ENCODE results near the gene UGGT1.

Gene UGGT1

GRCh38 chr2:128057334-128057733, 33.7 kb upstream of the UGGT1 start:
- ChIA-PET POLR2A (ENCODE audit: low non-redundant PET) (no interaction called here), CTCF (no interaction called here)
- DNase-seq (ENCODE audit: low spot score): no peak
- TF ChIP-seq CTCF (conservative IDR thresholded peaks at IDR 0.05; ENCODE audit: low read depth): no peak
- no peak overlapping the region for H3K27ac ChIP-seq

- no peak overlapping the region for H3K27ac ChIP-seq
- POLR2A ChIA-PET (ENCODE audit: low non-redundant PET): no interaction called here
- CTCF ChIA-PET: no interaction called here
- DNase-seq (ENCODE audit: low spot score): no peak
- no peak for TF ChIP-seq CTCF (conservative IDR thresholded peaks at IDR 0.05; ENCODE audit: low read depth)
Observed at GRCh38 chr2:128058114-128058513, 32.9 kb upstream of the UGGT1 start.

GRCh38 chr2:128062571-128062970, 28.4 kb upstream of the UGGT1 start:
- no peak for TF ChIP-seq CTCF (conservative IDR thresholded peaks at IDR 0.05; ENCODE audit: low read depth)
- POLR2A ChIA-PET (ENCODE audit: low non-redundant PET): no interaction called here
- DNase-seq (ENCODE audit: low spot score): no peak
- no peak overlapping the region for H3K27ac ChIP-seq
- CTCF ChIA-PET: interaction anchor here (0.6 to 2.0 kb wide), 3 partner anchors 9 to 244 kb away, joined by 5 to 13 read pairs (median 10); no protein-coding TSS in a partner anchor

- no peak for TF ChIP-seq CTCF (conservative IDR thresholded peaks at IDR 0.05; ENCODE audit: low read depth)
- CTCF ChIA-PET: interaction anchor here (0.6 to 1.5 kb wide), 2 partner anchors 16 to 29 kb away, joined by 3 to 4 read pairs; no protein-coding TSS in a partner anchor
- POLR2A ChIA-PET (ENCODE audit: low non-redundant PET): no interaction called here
- no peak for DNase-seq (ENCODE audit: low spot score)
- no peak overlapping the region for H3K27ac ChIP-seq
Observed at GRCh38 chr2:128064353-128064752, 26.6 kb upstream of the UGGT1 start.

- H3K27ac ChIP-seq: no peak overlapping the region
- POLR2A ChIA-PET (ENCODE audit: low non-redundant PET): no interaction called here
- CTCF ChIA-PET: no interaction called here
- DNase-seq (ENCODE audit: low spot score): no peak
- no peak for TF ChIP-seq CTCF (conservative IDR thresholded peaks at IDR 0.05; ENCODE audit: low read depth)
Observed at GRCh38 chr2:128069769-128070168, 21.2 kb upstream of the UGGT1 start.

- no peak for TF ChIP-seq CTCF (conservative IDR thresholded peaks at IDR 0.05; ENCODE audit: low read depth)
- no peak for DNase-seq (ENCODE audit: low spot score)
- POLR2A ChIA-PET (ENCODE audit: low non-redundant PET): no interaction called here
- H3K27ac ChIP-seq: no peak overlapping the region
- CTCF ChIA-PET: interaction anchor here (2.3 kb wide), 1 partner anchor 10 kb away, joined by 10 read pairs; no protein-coding TSS in a partner anchor
Observed at GRCh38 chr2:128073278-128073677, 17.7 kb upstream of the UGGT1 start.
